Mesothelial cell of epicardium (in vitro differentiated cells): ENCODE measurements around the gene CCL18. TPM values are rescaled to one million over a fixed set of nuclear protein-coding genes. Genes with fewer than 3 reads are reported as not detected.
"Not testable (repeated sequence)": the region's sequence is repeated elsewhere in the genome, so short reads cannot be mapped to it uniquely, and the experiment has no call there.

Experiments
- DNase-seq, 2 experiments: peaks; one replicate each; pipeline ENCODE4 v3.0.0; 2021; ENCODE audit warnings: low spot score in 2 of 2; ENCODE audit not compliant: unreplicated experiment in 2 of 2
- H3K27ac Mint-ChIP-seq: 2 replicates; pipeline ENCODE4 v1.8.0; 2021; ENCODE audit warnings: mixed read lengths
- H3K27me3 Mint-ChIP-seq: 2 replicates; pipeline ENCODE4 v1.8.0; 2021; ENCODE audit warnings: low read depth, mixed read lengths
- H3K36me3 Mint-ChIP-seq: 2 replicates; pipeline ENCODE4 v1.8.0; 2021; ENCODE audit warnings: mixed read lengths
- H3K4me1 Mint-ChIP-seq: 2 replicates; pipeline ENCODE4 v1.8.0; 2021; ENCODE audit warnings: mixed read lengths
- H3K4me3 Mint-ChIP-seq: 2 replicates; pipeline ENCODE4 v1.8.0; 2021; ENCODE audit warnings: mild to moderate bottlenecking, moderate library complexity, mixed read lengths
- H3K9me3 Mint-ChIP-seq: 2 replicates; pipeline ENCODE4 v1.8.0; 2021; ENCODE audit warnings: mixed read lengths
- total RNA-seq: library from RNA; stranded (reverse); gene quantifications from 3 replicates; pipeline ENCODE4 v1.2.1, GENCODE V29; 2021
- TF ChIP-seq, protein P1 (sequence below): fragments of 200-600 bp; sonication (generic); IDR thresholded peaks from one replicate; pipeline ENCODE4 v1.5.0; 2021; ENCODE audit warnings: antibody characterized with exemption; ENCODE audit not compliant: unreplicated experiment

The CCL18 gene
- total RNA-seq, 1 donor from 2014 or later, result not detected

DNA sequence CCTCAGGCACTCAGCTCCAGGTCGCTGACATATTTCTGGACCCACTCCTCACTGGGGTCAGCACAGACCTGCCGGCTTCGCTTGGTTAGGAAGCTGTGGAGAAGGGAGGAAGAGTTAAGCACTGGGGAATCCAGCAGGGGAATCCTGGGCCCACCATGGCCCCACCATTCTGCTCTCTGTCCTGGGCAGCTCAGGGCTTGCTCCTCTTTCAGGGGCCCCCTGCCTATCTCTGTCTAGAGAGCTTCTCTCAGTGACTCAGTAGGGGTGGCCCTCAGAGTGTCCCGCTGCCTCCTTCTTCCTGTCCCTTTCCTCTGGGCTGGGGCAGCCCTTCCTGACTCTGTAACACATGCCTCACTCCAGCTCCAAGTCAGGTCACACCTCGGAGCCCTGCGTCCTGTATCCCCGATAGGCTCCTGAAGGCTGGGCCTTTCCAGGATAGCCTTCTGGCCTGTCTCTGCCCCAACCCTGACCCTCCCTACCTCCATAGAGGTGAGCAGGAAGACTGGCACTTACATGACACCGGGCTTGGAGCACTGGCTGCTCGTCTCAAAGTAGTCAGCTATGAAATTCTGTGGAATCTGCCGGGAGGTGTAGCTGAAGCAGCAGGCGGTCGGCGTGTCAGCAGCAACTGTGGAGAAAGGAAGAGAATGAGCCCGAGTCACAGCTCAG is 24.7 kb downstream of the CCL18 start:
- no peaks in the 10 kb centered on the region for H3K36me3 Mint-ChIP-seq
- DNase-seq, result no peak
- no peak overlapping the region for H3K4me3 Mint-ChIP-seq
- no peaks in the 10 kb centered on the region for H3K9me3 Mint-ChIP-seq
- peaks cover 49% of the 10 kb centered on the region for H3K27me3 Mint-ChIP-seq
- H3K4me1 Mint-ChIP-seq, result no peaks in the 10 kb centered on the region
- no peak overlapping the region for H3K27ac Mint-ChIP-seq
- TF ChIP-seq, protein P1, sequence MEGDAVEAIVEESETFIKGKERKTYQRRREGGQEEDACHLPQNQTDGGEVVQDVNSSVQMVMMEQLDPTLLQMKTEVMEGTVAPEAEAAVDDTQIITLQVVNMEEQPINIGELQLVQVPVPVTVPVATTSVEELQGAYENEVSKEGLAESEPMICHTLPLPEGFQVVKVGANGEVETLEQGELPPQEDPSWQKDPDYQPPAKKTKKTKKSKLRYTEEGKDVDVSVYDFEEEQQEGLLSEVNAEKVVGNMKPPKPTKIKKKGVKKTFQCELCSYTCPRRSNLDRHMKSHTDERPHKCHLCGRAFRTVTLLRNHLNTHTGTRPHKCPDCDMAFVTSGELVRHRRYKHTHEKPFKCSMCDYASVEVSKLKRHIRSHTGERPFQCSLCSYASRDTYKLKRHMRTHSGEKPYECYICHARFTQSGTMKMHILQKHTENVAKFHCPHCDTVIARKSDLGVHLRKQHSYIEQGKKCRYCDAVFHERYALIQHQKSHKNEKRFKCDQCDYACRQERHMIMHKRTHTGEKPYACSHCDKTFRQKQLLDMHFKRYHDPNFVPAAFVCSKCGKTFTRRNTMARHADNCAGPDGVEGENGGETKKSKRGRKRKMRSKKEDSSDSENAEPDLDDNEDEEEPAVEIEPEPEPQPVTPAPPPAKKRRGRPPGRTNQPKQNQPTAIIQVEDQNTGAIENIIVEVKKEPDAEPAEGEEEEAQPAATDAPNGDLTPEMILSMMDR, result no peak

DNA sequence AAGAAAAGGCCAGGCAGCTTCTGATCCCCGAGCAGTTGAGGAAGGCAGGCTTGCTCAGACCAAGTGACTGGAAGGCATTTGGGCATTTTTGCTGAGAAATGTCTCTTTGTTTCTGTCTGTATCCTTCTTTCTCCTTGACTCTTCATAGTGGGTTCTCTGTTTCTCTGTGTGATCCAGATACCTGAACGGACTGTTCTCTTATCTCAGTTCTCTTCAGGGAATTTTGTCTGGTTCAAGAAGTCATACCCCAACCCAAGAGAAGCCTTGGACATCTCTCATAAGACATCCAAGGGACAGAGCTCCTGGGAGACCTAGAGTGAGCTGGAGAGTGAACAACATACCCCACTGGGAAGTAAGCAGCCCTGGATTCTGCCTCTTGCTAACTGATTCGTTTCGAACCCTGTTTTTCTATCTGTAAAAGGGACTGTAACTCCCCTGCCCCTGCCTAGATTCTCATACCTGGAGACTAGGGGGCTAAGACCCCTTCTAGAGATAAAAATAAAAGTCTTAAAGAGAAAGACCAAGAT is 25.3 kb downstream of the CCL18 start:
- H3K27me3 Mint-ChIP-seq, result peaks cover 49% of the 10 kb centered on the region
- H3K4me3 Mint-ChIP-seq, result no peak overlapping the region
- TF ChIP-seq, protein P1, result no peak
- H3K4me1 Mint-ChIP-seq, result no peaks in the 10 kb centered on the region
- no peaks in the 10 kb centered on the region for H3K9me3 Mint-ChIP-seq
- H3K36me3 Mint-ChIP-seq, result no peaks in the 10 kb centered on the region
- H3K27ac Mint-ChIP-seq, result no peak overlapping the region
- no peak for DNase-seq

DNA sequence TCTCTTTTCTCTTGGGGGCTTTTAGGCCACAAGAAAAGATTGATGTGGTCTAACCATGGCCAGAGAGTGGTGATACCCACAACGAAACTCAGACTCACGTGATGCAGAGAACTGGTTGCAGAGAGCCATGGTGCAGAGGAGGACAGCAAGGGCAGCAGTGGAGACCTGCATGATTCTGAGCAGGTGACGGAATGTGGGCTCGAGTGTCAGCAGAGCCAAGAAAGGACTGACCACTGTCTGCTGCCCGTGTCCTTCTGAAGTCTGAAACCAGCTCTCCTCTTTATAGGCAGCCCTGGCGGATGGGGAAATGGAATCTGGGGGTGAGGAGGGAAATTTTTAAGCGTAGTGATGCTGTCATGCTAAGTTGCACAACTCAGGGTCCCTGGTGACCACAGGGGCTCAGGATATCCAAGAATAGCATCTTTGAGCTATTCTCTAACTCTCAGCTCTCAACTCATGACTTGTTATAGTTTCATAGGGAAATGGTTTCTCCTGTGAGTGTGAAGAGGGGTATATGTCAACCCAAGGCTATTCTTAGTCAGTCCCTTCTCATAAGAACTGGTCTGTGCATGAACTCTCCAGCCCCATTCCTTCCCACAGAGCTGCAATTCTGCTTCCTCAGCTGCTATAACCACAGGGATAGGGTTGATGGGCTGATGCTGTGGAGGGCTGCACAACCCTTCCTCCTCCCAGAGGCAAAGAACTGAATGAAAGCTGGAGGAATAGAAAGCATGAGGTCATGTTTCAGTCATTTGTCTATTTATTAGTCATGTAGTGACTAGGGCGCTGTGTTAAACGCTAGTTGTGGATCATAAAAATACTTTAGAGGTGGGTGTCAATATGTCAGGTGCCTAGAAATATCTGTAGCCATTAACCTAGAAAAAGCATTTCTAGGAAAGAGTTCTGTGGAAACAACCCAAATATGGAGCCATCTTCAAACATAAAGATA is 26.1 kb downstream of the CCL18 start, which contains the start of gene CCL3:
Gene CCL3, minus strand, starts transcription at position 256 of the 949 bp plus-strand sequence. Its CDS starts 85 bp downstream, at position 171.
- Mint-ChIP-seq H3K27ac (no peak within 1 kb of the TSS), H3K9me3 (no peaks in the 10 kb centered on the region), H3K36me3 (no peaks in the 10 kb centered on the region), H3K4me3 (no peak within 1 kb of the TSS), H3K4me1 (no peaks in the 10 kb centered on the region), H3K27me3 (peaks cover 53% of the 10 kb centered on the region)
- DNase-seq, result no peak
- TF ChIP-seq, protein P1, result no peak

DNA sequence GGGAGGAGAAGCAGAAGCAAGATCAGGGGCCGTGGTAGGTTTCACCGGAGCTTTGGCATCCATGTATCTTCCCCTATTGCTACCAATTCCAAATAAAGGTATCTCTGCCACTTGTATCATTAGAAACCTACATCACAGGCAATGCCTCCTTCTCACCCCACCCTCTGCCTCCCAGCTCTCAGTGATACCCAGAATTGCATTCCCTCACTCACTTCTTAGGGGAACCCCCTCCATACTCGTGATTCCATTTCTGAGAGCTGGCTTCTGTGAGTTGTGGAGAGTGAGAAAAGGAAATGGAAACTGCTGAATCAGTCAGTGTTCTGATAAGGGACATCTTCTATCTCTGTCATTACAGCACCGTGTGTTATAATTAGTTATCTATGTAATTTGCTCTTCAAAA is 28.2 kb downstream of the CCL18 start:
- H3K9me3 Mint-ChIP-seq, result no peaks in the 10 kb centered on the region
- peaks cover 47% of the 10 kb centered on the region for H3K27me3 Mint-ChIP-seq
- TF ChIP-seq, protein P1, result no peak
- H3K27ac Mint-ChIP-seq, result no peak overlapping the region
- DNase-seq, result no peak
- H3K4me1 Mint-ChIP-seq, result no peaks in the 10 kb centered on the region
- H3K36me3 Mint-ChIP-seq, result no peaks in the 10 kb centered on the region
- no peak overlapping the region for H3K4me3 Mint-ChIP-seq

DNA sequence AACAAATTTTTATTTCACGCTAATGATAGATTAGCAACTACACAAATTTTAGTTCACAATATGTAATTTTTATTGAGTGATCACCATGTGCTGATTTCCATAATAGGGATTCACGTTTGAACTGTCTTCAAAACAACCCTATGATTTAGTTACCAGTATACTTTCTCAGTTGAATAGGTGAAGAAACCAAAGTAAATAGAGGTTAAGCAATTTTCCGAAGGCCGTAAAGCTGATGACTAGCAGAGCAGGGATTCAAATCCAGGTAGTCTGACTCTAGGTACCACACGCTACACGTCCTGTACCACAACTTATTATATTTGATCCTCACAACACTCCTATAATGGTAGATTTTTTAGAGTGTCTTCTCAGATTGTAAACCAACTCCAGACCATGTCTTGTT is 28.6 kb downstream of the CCL18 start:
- H3K4me3 Mint-ChIP-seq, H3K9me3 Mint-ChIP-seq, DNase-seq, H3K36me3 Mint-ChIP-seq, H3K27ac Mint-ChIP-seq, H3K4me1 Mint-ChIP-seq: not testable (repeated sequence)
- H3K27me3 Mint-ChIP-seq, result peaks cover 47% of the 10 kb centered on the region

DNA sequence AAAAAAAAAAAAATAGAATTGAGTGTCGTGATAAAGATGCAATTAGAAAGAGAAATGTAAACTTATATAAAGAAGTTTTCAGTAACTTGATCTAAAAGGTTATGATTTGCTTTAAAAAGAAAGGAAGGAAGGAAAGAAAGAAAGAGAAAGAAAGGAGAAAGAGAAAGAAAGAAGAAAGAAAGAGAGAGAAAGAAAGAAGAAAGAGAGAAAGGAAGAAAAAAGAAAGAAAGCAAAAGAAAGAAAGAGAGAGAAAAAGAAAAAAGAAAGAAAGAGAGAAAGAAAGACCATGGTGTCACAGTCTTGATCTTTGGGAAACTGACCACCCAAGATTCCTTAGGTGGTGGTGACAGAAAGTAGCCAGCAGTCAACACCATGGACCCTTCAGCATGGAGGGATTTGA is 30.2 kb downstream of the CCL18 start:
- Mint-ChIP-seq H3K4me3 (no peak overlapping the region), H3K27me3 (peaks cover 45% of the 10 kb centered on the region), H3K36me3 (no peaks in the 10 kb centered on the region), H3K4me1 (no peaks in the 10 kb centered on the region), H3K27ac (no peak overlapping the region), H3K9me3 (no peaks in the 10 kb centered on the region)
- TF ChIP-seq, protein P1, result no peak
- no peak for DNase-seq
